C4-2B (cell line): ENCODE results near the gene YTHDC2.

Experiments
- H3K27ac ChIP-seq: fragments of 450-650 bp; 2 replicates; pipeline ENCODE4 v1.5.1; 2017
- CTCF ChIP-seq: fragments of 450-650 bp; conservative IDR thresholded peaks from 2 replicates; pipeline ENCODE4 v1.5.1; 2017; ENCODE audit warnings: mild to moderate bottlenecking
- ZFX ChIP-seq: fragments of 450-650 bp; IDR thresholded peaks from 2 replicates; pipeline ENCODE4 v1.6.1; 2017

The YTHDC2 gene

DNA sequence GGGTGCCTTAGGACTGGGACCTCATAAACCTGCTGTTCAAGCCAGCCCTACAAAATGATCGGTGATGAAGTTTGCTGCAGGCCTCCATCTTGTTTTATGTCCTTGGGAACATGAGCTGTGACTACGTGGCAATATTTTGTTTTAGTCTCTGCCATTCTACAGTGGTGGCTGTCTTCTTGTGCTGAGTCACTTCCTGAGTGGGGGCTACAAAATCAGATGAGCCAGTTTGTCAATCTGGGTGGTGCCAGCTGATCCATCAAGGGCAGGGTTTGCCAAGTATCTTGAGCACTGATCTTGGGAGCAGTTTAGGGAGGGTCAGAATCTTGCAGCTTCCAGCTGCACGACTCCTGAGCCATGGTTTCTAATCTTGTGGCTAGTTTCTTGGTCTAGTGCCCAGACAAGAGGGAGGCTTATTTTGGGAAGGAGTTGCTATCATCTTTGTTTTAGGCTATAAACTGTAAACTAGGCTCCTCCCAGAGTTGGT lies 94.7 kb downstream of the YTHDC2 start:
- no peak overlapping the region for H3K27ac ChIP-seq
- TF ChIP-seq ZFX (no peak), CTCF (no peak)

GRCh38 chr5:113612060-113612496 lies 98.6 kb downstream of the YTHDC2 start:
- TF ChIP-seq ZFX = no peak
- TF ChIP-seq CTCF = peak; percentile 79
- H3K27ac ChIP-seq = no peak overlapping the region

GRCh38 chr5:113614191-113614590 lies 100.7 kb downstream of the YTHDC2 start:
- H3K27ac ChIP-seq = no peak overlapping the region
- TF ChIP-seq ZFX (no peak), CTCF (no peak)

DNA sequence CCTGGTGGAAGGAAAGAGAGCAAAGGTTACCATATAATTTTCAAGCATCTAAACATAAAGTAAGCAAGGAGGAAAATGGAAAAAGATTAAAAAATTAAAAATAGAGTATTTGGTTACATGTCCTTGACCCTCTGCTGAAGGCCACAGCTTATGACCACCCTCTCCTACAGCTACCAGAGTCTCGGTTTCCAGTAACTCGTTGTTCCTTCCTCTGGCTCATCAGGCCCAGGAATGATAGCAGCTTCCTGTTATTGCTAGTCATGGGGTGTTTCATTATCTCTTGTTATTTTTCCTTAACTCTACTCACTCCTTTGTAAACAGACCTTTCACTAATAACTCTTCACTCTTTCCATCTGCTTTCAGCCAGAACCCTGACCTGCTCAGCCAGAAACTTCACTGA lies 102.2 kb downstream of the YTHDC2 start:
- H3K27ac ChIP-seq = no peak overlapping the region
- no peak for TF ChIP-seq CTCF

GRCh38 chr5:113617191-113617796 lies 103.8 kb downstream of the YTHDC2 start:
- H3K27ac ChIP-seq = no peak overlapping the region
- TF ChIP-seq ZFX (no peak), CTCF (no peak)

DNA sequence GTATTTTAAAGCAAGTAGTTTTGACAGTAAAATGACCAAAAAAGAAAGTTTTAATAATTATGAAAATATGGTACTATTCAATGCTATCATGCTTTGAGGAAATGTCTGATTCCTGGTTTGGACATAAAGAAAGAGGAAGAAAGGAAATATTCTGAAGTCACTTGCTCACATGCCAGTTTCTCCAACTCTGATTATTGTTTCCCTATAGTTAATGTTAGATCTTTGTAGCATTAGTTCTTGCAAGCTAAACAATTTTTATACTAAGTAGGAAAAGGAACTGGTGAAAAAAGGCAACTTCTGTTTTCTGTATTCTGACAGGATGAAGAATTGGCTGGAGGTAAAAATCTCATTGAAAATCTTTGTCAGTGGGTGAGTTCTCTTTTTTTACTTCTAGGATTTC lies 119.5 kb downstream of the YTHDC2 start:
- no peak overlapping the region for H3K27ac ChIP-seq
- TF ChIP-seq ZFX = no peak
- no peak for TF ChIP-seq CTCF

DNA sequence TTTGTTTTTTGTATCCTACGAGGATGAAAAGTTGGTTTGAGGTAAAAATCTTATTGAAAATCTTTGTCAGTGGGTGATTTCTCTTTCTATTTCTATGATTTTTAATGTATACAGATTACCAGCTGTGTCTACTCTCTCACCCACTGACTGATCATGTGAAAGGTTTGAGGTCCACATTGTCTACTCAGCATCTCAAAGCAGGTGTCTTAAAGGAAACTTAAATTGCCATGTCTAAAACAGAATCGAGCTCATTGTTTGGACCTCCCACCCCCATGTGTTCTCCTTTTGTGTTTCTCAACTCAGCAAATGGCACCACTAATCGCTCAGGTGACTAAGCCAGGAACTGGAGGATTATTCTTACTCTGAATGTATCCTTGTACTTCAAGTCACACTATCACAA lies 121.5 kb downstream of the YTHDC2 start:
- TF ChIP-seq CTCF = no peak
- TF ChIP-seq ZFX = no peak
- H3K27ac ChIP-seq = no peak overlapping the region
